HL-60 (cell line): ENCODE results near the gene ZMIZ2.

Experiments
- DNase-seq, 2 experiments: peaks; one replicate each; pipeline ENCODE4 v3.0.0-alpha.2; 2010 to 2020; ENCODE audit warnings: low read depth in 1 of 2, low spot score in 1 of 2
- H3K27ac ChIP-seq: fragments of 250-450 bp; sonication (Bioruptor Pico); replicated peaks from 2 replicates; pipeline ENCODE4 v1.5.1; 2020; ENCODE audit warnings: mild to moderate bottlenecking, moderate library complexity
- H3K27me3 ChIP-seq: fragments of 250-450 bp; sonication (Bioruptor Pico); 2 replicates; pipeline ENCODE4 v1.5.1; 2021; ENCODE audit warnings: mild to moderate bottlenecking, moderate library complexity; ENCODE audit not compliant: insufficient read depth, poor library complexity, severe bottlenecking
- H3K4me3 ChIP-seq: replicated peaks from 2 replicates; pipeline ENCODE4 v1.5.1; 2011; ENCODE audit warnings: mild to moderate bottlenecking, control low read depth, low read length; ENCODE audit not compliant: insufficient read depth
- GABPA ChIP-seq: IDR thresholded peaks from 2 replicates; pipeline ENCODE4 v1.6.1; 2012; ENCODE audit warnings: low read depth
- POLR2AphosphoS5 ChIP-seq: IDR thresholded peaks from 2 replicates; pipeline ENCODE4 v1.6.1; 2012; ENCODE audit warnings: low read depth
- REST ChIP-seq: IDR thresholded peaks from 2 replicates; pipeline ENCODE4 v1.6.1; 2012; ENCODE audit warnings: low read depth; ENCODE audit not compliant: insufficient replicate concordance
- SPI1 ChIP-seq: IDR thresholded peaks from 2 replicates; pipeline ENCODE4 v1.6.1; 2012; ENCODE audit warnings: low read depth, mild to moderate bottlenecking, borderline replicate concordance
- TF ChIP-seq, protein P1 (sequence below): IDR thresholded peaks from one replicate; pipeline ENCODE4 v1.5.1; 2011; ENCODE audit warnings: low read length, control low read depth, inconsistent platforms; ENCODE audit not compliant: insufficient read depth

The ZMIZ2 gene

GRCh38 chr7:44791278-44792219 lies 42.9 kb downstream of the ZMIZ2 start:
- Histone ChIP-seq H3K27ac (no peak overlapping the region), H3K27me3 (no peaks in the 10 kb centered on the region), H3K4me3 (no peak overlapping the region)
- no peak for DNase-seq
- TF ChIP-seq, protein P1, sequence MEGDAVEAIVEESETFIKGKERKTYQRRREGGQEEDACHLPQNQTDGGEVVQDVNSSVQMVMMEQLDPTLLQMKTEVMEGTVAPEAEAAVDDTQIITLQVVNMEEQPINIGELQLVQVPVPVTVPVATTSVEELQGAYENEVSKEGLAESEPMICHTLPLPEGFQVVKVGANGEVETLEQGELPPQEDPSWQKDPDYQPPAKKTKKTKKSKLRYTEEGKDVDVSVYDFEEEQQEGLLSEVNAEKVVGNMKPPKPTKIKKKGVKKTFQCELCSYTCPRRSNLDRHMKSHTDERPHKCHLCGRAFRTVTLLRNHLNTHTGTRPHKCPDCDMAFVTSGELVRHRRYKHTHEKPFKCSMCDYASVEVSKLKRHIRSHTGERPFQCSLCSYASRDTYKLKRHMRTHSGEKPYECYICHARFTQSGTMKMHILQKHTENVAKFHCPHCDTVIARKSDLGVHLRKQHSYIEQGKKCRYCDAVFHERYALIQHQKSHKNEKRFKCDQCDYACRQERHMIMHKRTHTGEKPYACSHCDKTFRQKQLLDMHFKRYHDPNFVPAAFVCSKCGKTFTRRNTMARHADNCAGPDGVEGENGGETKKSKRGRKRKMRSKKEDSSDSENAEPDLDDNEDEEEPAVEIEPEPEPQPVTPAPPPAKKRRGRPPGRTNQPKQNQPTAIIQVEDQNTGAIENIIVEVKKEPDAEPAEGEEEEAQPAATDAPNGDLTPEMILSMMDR: no peak
- TF ChIP-seq SPI1 (no peak), GABPA (no peak), POLR2AphosphoS5 (no peak), REST (no peak)

DNA sequence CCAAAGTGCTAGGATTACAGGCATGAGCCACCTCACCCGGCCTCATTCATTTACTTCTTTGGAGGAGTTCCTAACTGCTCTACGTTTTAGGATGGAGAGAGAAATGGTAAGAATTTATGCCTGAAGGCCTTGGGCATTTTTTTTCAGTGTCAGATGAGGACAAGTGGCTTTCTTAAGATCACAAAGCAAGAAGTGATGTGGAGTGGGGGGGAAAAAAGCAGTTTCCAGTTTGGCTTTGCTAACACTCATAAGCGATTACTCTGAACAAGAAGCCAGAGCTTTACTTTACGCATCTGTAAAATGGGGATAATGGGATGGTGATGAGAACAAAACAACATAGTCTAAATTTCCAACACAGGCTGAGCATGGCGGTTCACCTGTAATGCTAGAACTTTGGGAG lies 45.3 kb downstream of the ZMIZ2 start:
- Histone ChIP-seq H3K27me3 (no peaks in the 10 kb centered on the region), H3K27ac (no peak overlapping the region), H3K4me3 (no peak overlapping the region)
- no peak for DNase-seq
- TF ChIP-seq POLR2AphosphoS5 (no peak), SPI1 (no peak), GABPA (no peak), REST (no peak)
- TF ChIP-seq, protein P1: no peak

GRCh38 chr7:44794331-44794730 lies 45.7 kb downstream of the ZMIZ2 start:
- H3K27ac ChIP-seq: no peak overlapping the region
- no peak overlapping the region for H3K4me3 ChIP-seq
- TF ChIP-seq SPI1 (no peak), REST (no peak), POLR2AphosphoS5 (no peak), GABPA (no peak)
- TF ChIP-seq, protein P1: no peak
- H3K27me3 ChIP-seq: no peaks in the 10 kb centered on the region
- DNase-seq: no peak
